ENCODE data around the gene NXPH3. TPM values are rescaled to one million over a fixed set of nuclear protein-coding genes. Genes with fewer than 3 reads are reported as not detected.

Gene NXPH3
- 1.6 TPM for polyA plus RNA-seq (2013, experiment 1 of 2)
- 1.7 TPM for polyA plus RNA-seq (2013, experiment 2 of 2)

DNA sequence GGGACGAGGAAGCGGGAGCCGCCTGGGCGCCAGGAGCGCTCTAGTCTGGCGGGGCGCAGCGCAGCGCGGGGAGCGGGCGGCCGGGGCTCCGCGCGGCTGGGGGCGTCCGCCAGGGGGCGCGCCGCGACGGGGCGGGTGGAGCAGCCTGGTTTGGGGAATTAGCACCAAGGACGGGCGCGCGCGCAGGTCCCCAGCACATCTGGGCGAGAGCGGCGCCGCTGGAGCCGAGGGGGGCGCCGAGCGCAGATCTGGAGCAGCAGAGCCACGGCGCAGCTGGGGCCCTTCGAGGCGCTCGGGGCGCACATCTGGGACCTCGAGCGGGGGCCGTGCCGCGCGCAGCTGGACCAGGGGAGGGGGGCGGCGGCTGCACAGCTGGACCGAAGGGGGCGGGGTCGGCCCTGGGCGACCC lies at the start of gene NXPH3:
Gene NXPH3 (plus strand): TSS at position 193 of the 409 bp plus-strand sequence. CDS start 349 bp downstream, outside the sequence.
- peaks cover 5% of the 10 kb centered on the region for H3K4me1 ChIP-seq (ENCODE audit: insufficient read depth, low read length)
- no peaks in the 10 kb centered on the region for H3K9me3 ChIP-seq (ENCODE audit: insufficient read depth, low read depth, low read length)
- H3K9ac ChIP-seq (ENCODE audit: low read depth, low read length) = 0 out of 2 replicates have a peak within 1 kb of the TSS, but pooled peaks have one; percentile 26
- no peaks in the 10 kb centered on the region for H3K36me3 ChIP-seq (ENCODE audit: insufficient read depth, low read length)
- under 1% methylated on average over 55 of the region's 55 CpGs for WGBS
- peak within 1 kb of the TSS; percentile 35; the same call in 1 of the 2 replicates for H3K27ac ChIP-seq (ENCODE audit: low read depth, low read length)
- H3K27me3 ChIP-seq (ENCODE audit: insufficient read depth, low read length) = peaks cover 29% of the 10 kb centered on the region
- peak within 1 kb of the TSS; percentile 83 for H3K4me3 ChIP-seq (ENCODE audit: low read length)

DNA sequence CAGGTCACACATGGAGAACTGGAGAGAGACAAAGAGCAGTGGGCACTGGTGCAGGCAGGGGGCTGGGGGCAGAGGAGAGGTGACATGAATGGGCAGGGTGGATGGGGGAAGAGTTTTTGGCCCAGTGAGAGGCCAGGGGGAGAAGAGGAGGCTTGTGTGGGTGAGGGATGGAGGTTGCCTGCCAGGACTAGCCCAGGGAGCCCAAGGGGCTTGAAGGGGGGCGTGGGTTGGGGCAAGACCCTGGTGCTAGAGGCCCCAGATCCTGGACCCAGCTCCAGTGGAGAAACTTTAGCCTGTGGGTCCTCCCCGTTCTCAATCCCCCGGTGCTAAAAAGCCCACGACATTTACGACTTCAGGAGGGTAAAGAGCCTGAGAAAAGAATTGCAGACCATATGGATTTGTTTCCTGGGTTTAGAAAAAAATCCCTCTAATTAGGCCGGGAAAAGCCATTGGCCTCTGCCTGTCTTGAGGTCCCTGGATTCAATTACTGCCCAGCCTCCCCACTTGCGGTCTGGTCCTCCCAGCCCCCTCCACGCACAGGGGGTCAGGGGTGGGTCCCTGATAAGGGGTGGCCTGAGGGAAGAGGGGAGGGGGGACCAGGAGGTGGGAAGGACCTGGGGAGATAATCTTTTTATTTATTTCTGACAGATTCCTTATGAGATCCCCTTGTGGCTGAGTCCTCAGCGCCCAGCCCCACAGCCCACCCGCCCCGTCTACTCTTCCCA lies 47.6 kb upstream of the NXPH3 start:
- no peak overlapping the region for H3K9ac ChIP-seq (ENCODE audit: low read depth, low read length)
- H3K27ac ChIP-seq (ENCODE audit: low read depth, low read length) = no peak overlapping the region
- 88% methylated on average over 11 of the region's 11 CpGs for WGBS
- no peaks in the 10 kb centered on the region for H3K27me3 ChIP-seq (ENCODE audit: insufficient read depth, low read length)
- H3K4me1 ChIP-seq (ENCODE audit: insufficient read depth, low read length) = no peaks in the 10 kb centered on the region
- no peaks in the 10 kb centered on the region for H3K9me3 ChIP-seq (ENCODE audit: insufficient read depth, low read depth, low read length)
- no peaks in the 10 kb centered on the region for H3K36me3 ChIP-seq (ENCODE audit: insufficient read depth, low read length)
- H3K4me3 ChIP-seq (ENCODE audit: low read length) = no peak overlapping the region

DNA sequence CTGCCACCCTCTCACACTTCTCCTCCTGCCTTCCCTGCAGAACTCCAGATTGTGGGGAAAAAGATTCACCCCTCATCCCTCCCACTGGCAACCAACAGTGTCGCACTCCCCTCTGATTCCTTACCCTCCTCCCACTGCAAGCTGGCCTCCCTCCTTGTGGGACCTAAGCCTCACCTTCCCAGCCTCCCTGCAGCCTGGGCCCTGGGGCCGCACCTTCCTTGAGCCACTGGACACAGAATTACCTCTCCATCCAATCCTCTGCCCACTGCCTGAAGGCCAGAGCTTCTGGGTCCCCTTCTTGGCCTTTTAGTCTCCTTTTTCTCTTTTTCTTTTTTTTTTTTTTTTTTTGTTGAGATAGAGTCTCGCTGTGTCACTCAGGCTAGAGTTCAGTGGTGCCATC lies 46.7 kb upstream of the NXPH3 start:
- no peaks in the 10 kb centered on the region for H3K36me3 ChIP-seq (ENCODE audit: insufficient read depth, low read length)
- H3K4me3 ChIP-seq (ENCODE audit: low read length) = no peak overlapping the region
- no peaks in the 10 kb centered on the region for H3K9me3 ChIP-seq (ENCODE audit: insufficient read depth, low read depth, low read length)
- no peaks in the 10 kb centered on the region for H3K4me1 ChIP-seq (ENCODE audit: insufficient read depth, low read length)
- no peak overlapping the region for H3K27ac ChIP-seq (ENCODE audit: low read depth, low read length)
- no peak overlapping the region for H3K9ac ChIP-seq (ENCODE audit: low read depth, low read length)
- WGBS = 94% methylated on average over 3 of the region's 3 CpGs
- H3K27me3 ChIP-seq (ENCODE audit: insufficient read depth, low read length) = no peaks in the 10 kb centered on the region

DNA sequence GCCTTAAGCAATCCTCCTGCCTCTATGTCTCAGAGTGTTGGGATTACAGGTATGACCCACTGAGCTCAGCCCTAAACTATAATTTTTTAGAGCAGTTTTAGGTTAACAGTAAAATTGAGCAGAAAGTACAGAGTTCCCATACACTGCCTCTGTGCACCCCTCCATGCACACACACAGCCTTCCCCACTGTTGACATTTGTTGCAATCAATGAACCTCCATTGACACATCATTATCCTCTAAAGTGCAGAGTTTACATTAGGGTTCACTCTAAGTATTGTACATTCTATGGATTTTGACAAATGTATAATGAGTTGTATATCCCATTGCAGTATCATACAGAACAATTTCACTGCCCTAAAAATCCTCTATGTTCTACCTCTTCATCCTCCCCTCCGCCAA lies 45.6 kb upstream of the NXPH3 start:
- H3K4me3 ChIP-seq (ENCODE audit: low read length) = no peak overlapping the region
- H3K27me3 ChIP-seq (ENCODE audit: insufficient read depth, low read length) = no peaks in the 10 kb centered on the region
- 100% methylated on average over 1 of the region's 1 CpG for WGBS
- H3K9me3 ChIP-seq (ENCODE audit: insufficient read depth, low read depth, low read length) = no peaks in the 10 kb centered on the region
- H3K9ac ChIP-seq (ENCODE audit: low read depth, low read length) = no peak overlapping the region
- no peaks in the 10 kb centered on the region for H3K36me3 ChIP-seq (ENCODE audit: insufficient read depth, low read length)
- H3K27ac ChIP-seq (ENCODE audit: low read depth, low read length) = no peak overlapping the region
- H3K4me1 ChIP-seq (ENCODE audit: insufficient read depth, low read length) = no peaks in the 10 kb centered on the region

DNA sequence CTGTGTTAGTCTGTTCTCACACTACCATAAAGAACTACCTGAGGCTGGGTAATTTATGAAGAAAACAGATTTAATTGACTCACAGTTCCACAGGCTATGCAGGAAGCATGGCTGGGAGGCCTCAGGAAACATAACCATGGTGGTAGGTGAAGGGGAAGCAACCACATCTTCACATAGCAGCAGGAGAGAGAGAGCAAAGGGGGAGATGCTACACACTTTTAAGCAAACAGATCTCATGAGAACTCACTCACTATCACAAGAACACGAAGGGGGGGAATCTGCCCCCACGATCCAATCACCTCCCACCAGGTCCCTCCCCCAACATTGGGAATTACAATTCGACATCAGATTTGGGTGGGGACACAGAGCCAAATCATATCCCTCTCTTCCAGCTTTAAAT lies 31.8 kb upstream of the NXPH3 start:
- H3K9me3 ChIP-seq (ENCODE audit: insufficient read depth, low read depth, low read length) = peaks cover 2% of the 10 kb centered on the region; the same call in 1 of the 2 replicates
- H3K9ac ChIP-seq (ENCODE audit: low read depth, low read length) = no peak overlapping the region
- H3K4me1 ChIP-seq (ENCODE audit: insufficient read depth, low read length) = peaks cover 22% of the 10 kb centered on the region; the same call in 1 of the 2 replicates
- H3K27me3 ChIP-seq (ENCODE audit: insufficient read depth, low read length) = no peaks in the 10 kb centered on the region
- H3K27ac ChIP-seq (ENCODE audit: low read depth, low read length) = no peak overlapping the region
- no peaks in the 10 kb centered on the region for H3K36me3 ChIP-seq (ENCODE audit: insufficient read depth, low read length)
- H3K4me3 ChIP-seq (ENCODE audit: low read length) = no peak overlapping the region
- 85% methylated on average over 3 of the region's 3 CpGs for WGBS

DNA sequence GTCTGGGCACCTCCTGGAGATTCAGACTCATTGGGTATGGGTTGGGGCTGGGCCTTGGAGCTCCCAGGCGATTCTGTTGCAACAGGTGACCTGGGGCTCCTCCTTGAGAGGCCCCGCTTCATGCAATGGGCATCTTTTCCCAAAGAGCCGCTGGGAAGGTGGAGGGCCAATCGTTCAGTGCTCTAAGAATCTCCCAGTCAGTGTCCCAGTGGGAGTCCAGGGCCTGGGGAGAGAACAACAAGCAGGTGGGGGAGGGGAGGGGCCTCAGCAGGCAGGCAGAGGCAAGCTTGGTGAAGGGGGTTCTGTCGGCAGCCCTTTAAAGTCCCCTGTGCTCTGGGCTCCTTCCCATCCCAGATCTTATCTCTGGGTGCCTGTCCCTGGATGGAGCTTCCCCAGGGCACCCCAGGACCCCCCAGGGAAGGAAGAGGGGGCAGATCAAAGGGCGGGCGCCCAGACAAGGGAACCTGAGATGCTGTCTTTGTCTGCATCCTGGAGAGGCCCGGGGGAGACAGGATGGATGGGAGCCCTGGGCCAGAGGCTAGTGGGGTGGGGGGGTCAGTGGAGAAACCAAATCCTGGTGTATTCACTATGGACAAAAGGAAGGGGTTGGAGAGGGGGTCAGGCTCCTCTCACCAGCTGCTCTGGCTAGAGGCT lies 30.5 kb upstream of the NXPH3 start:
- H3K27ac ChIP-seq (ENCODE audit: low read depth, low read length) = no peak overlapping the region
- no peak overlapping the region for H3K9ac ChIP-seq (ENCODE audit: low read depth, low read length)
- H3K9me3 ChIP-seq (ENCODE audit: insufficient read depth, low read depth, low read length) = peaks cover 2% of the 10 kb centered on the region; the same call in 1 of the 2 replicates
- H3K27me3 ChIP-seq (ENCODE audit: insufficient read depth, low read length) = no peaks in the 10 kb centered on the region
- no peak overlapping the region for H3K4me3 ChIP-seq (ENCODE audit: low read length)
- H3K36me3 ChIP-seq (ENCODE audit: insufficient read depth, low read length) = no peaks in the 10 kb centered on the region
- peaks cover 22% of the 10 kb centered on the region; the same call in 1 of the 2 replicates for H3K4me1 ChIP-seq (ENCODE audit: insufficient read depth, low read length)
- 72% methylated on average over 8 of the region's 8 CpGs for WGBS

DNA sequence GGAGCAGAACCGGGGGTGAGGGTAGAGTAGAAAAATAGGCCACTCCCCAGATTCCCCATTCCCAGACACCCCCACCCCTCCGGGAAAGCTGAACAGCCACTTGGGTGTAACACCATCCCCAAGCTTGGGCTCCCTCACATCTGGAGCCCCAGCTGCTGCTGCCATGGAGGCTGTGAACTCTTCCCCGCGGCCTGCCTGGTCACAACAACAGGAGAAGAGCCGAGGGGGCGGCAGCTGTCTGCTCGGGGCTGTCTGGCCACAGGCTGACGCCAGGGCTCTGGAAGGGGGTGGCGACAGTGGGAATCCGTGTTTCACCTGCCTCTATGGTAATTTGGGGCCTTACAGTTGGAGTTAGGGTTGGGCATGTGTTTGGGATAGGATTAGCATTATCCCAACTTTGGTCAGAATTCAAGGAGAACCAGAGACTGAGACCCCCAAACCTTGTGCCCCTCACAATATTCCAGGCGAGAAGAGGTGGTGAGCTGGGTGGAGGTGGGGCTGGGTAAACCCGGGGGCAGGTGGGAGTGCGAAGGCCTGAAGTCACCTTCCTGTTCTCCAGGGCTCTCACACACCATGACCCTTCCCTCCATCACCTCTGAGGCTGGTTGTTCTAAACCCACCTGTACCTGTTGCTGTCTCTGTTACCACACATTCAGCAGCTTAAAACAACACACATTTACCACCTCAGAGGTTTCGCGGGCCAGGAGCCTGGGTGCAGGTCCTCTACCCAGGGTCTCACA lies 29.7 kb upstream of the NXPH3 start:
- Histone ChIP-seq H3K27me3 (ENCODE audit: insufficient read depth, low read length) (no peaks in the 10 kb centered on the region), H3K27ac (ENCODE audit: low read depth, low read length) (no peak overlapping the region), H3K36me3 (ENCODE audit: insufficient read depth, low read length) (no peaks in the 10 kb centered on the region), H3K9me3 (ENCODE audit: insufficient read depth, low read depth, low read length) (peaks cover 2% of the 10 kb centered on the region; the same call in 1 of the 2 replicates), H3K4me3 (ENCODE audit: low read length) (no peak overlapping the region), H3K9ac (ENCODE audit: low read depth, low read length) (no peak overlapping the region), H3K4me1 (ENCODE audit: insufficient read depth, low read length) (peaks cover 22% of the 10 kb centered on the region; the same call in 1 of the 2 replicates)
- WGBS = 81% methylated on average over 13 of the region's 15 CpGs

DNA sequence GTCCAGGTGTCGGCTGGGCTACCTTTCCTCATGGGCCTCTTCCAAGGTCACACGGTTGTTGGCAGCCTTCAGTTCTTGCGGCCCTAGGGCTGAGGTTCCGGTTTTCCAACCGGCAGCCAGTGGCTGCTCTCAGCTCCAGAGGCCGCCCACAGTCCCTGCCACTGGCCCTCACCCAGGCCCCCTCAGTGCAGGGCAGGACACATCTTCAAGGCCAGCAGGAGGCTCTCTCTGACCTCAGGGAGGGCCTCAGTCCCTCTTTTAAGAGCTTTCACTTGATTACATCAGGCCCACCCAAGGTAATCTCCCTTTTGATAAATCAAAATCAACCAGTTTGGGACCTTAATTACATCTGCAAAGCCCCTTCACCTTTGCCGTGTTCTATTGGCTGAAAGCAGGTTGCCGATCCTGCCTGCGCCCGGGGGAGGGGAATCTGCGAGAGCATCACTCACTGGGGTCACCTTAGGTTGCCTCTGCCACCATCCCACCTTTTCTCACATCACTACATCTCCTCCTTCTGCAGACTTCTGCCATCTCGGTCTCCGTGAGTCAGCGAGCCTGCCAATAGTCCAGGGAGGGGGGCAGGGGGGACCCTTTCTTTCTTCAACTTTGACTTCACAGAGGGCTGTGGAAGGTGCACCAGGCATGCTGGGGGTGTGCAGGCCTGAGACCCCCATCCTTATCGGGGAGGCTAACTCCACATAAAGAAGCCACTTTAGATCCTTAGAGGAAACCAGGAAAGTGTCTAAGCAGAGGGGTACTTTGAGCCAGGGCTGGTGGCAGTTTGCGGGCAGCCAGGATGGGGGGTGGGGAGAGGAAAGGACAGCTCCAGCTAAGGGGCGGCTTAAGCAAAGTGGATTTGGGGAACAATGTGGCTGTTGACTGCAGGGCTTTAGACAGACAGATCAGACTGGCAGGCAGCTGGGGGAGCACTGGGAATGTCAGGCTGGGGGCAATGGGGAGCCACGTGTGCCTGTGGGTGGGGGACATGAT lies 28.8 kb upstream of the NXPH3 start:
- peaks cover 22% of the 10 kb centered on the region; the same call in 1 of the 2 replicates for H3K4me1 ChIP-seq (ENCODE audit: insufficient read depth, low read length)
- no peaks in the 10 kb centered on the region for H3K36me3 ChIP-seq (ENCODE audit: insufficient read depth, low read length)
- H3K4me3 ChIP-seq (ENCODE audit: low read length) = no peak overlapping the region
- 84% methylated on average over 18 of the region's 18 CpGs for WGBS
- H3K27ac ChIP-seq (ENCODE audit: low read depth, low read length) = no peak overlapping the region
- no peak overlapping the region for H3K9ac ChIP-seq (ENCODE audit: low read depth, low read length)
- H3K27me3 ChIP-seq (ENCODE audit: insufficient read depth, low read length) = no peaks in the 10 kb centered on the region
- peaks cover 2% of the 10 kb centered on the region; the same call in 1 of the 2 replicates for H3K9me3 ChIP-seq (ENCODE audit: insufficient read depth, low read depth, low read length)

DNA sequence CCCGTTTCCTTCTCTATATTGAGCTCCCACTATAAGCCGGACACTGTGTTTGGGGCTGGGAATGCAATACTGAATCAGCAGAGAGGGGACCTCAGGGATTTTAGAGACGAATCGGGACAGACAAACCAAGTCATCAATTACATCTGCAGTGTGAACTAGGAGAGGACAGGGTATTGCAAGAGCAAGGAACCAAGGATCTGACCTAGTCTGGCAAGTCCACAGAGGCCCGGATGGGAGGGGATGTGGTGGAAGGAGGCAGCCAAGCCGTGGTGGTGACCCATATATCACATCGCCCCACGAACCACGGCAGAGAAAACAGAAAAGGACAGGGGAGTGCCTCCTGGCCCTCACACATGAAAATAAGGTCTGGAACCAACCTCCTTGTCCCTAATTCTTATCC lies 28.1 kb upstream of the NXPH3 start:
- Histone ChIP-seq H3K36me3 (ENCODE audit: insufficient read depth, low read length) (no peaks in the 10 kb centered on the region), H3K9me3 (ENCODE audit: insufficient read depth, low read depth, low read length) (peaks cover 2% of the 10 kb centered on the region; the same call in 1 of the 2 replicates), H3K27ac (ENCODE audit: low read depth, low read length) (no peak overlapping the region), H3K4me3 (ENCODE audit: low read length) (no peak overlapping the region), H3K9ac (ENCODE audit: low read depth, low read length) (no peak overlapping the region), H3K27me3 (ENCODE audit: insufficient read depth, low read length) (no peaks in the 10 kb centered on the region), H3K4me1 (ENCODE audit: insufficient read depth, low read length) (peaks cover 22% of the 10 kb centered on the region; the same call in 1 of the 2 replicates)
- WGBS = 92% methylated on average over 9 of the region's 9 CpGs

DNA sequence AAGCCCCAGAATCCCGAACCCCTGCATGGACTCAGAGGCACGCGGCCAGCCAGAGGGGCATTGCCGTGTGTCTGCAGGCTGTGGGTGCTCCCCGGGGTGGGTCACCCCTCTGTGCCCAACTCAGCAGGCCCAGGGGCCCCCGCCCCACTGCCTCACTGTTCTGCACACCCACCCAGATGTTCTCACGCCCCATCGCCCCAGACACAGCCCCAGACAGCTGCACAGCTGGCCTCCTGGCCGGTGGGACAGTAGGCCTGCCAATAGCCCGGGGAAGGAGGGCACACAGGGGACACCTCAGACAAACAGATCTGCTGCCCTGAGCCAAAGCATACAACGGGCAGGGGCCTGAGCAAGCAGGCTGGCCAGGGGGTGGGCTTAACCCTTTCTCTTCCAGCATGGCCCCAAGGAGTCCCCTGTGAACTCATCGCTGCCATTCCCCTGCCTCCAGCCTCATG lies 27.6 kb upstream of the NXPH3 start:
- H3K27ac ChIP-seq (ENCODE audit: low read depth, low read length) = no peak overlapping the region
- 81% methylated on average over 12 of the region's 12 CpGs for WGBS
- H3K4me1 ChIP-seq (ENCODE audit: insufficient read depth, low read length) = peaks cover 22% of the 10 kb centered on the region; the same call in 1 of the 2 replicates
- H3K4me3 ChIP-seq (ENCODE audit: low read length) = no peak overlapping the region
- no peaks in the 10 kb centered on the region for H3K27me3 ChIP-seq (ENCODE audit: insufficient read depth, low read length)
- peaks cover 2% of the 10 kb centered on the region; the same call in 1 of the 2 replicates for H3K9me3 ChIP-seq (ENCODE audit: insufficient read depth, low read depth, low read length)
- H3K36me3 ChIP-seq (ENCODE audit: insufficient read depth, low read length) = no peaks in the 10 kb centered on the region
- no peak overlapping the region for H3K9ac ChIP-seq (ENCODE audit: low read depth, low read length)

All from HUES64 (cell line).